Activated naive CD8-positive, alpha-beta T cell treated with anti-CD3 and anti-CD28 coated beads, Interleukin-2, amount 10 ng/mL, durations not matched to agents 7 days and 5 days (primary cell): Measurements from ENCODE around the gene SERP1. TPM values are rescaled to one million over a fixed set of nuclear protein-coding genes. Genes with fewer than 3 reads are reported as not detected.
"Not testable (repeated sequence)": the region's sequence is repeated elsewhere in the genome, so short reads cannot be mapped to it uniquely, and the experiment has no call there.

Experiments used
- ATAC-seq: fragments of 150-1000 bp; cut with Tn5 transposase; one replicate; pipeline ENCODE4 v1.10.0; 2021; ENCODE audit warnings: low read depth, moderate library complexity
- POLR2A ChIA-PET: fragments of 350-600 bp; sonication (Branson Sonifier 250); formaldehyde crosslinking; loops from one replicate; lab custom pipeline; 2021; ENCODE audit warnings: antibody characterized with exemption; lab: Charles Lee
- DNase-seq: peaks from one replicate; pipeline ENCODE4 v3.0.0; 2021
- H3K27ac Mint-ChIP-seq: one replicate; pipeline ENCODE4 v1.8.0; 2022; ENCODE audit warnings: mild to moderate bottlenecking, mixed read lengths
- H3K27me3 Mint-ChIP-seq: one replicate; pipeline ENCODE4 v1.8.0; 2022; ENCODE audit warnings: mild to moderate bottlenecking, moderate library complexity, mixed read lengths
- H3K36me3 Mint-ChIP-seq: one replicate; pipeline ENCODE4 v1.8.0; 2021; ENCODE audit warnings: mild to moderate bottlenecking, mixed read lengths
- H3K4me1 Mint-ChIP-seq: one replicate; pipeline ENCODE4 v1.8.0; 2021; ENCODE audit warnings: mixed read lengths
- H3K4me3 Mint-ChIP-seq: one replicate; pipeline ENCODE4 v1.8.0; 2022; ENCODE audit warnings: mild to moderate bottlenecking, moderate library complexity, mixed read lengths
- H3K9me3 Mint-ChIP-seq: one replicate; pipeline ENCODE4 v1.8.0; 2021; ENCODE audit warnings: mixed read lengths
- total RNA-seq, 2 experiments: library from RNA; stranded (reverse); gene quantifications; one replicate each; pipeline ENCODE4 v1.2.3, GENCODE V29; 2021

Gene SERP1
- total RNA-seq, 2 experiments from 2014 or later: 89.4 to 89.8 TPM

DNA sequence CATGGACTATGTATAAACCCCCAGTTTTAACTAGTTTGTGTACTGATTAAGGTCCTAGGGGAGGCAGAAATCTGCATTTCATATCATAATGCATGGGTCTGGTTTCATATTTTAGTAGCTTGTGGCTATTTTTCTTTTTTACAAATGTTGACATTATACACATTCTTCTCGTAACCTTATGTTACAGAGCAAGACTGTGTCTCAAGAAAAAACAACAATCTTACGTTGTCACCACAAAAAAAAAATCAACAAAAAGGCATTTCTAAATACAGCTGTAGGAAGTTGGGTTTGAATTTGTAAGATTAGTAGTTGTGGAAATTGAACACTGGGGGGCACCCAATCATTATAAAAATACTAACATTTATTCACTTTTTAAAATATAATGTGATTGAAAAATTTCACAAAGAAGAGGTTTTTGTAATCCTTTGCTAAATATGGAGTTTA lies 17.9 kb downstream of the SERP1 start:
- H3K4me1 Mint-ChIP-seq: peaks cover 4% of the 10 kb centered on the region
- POLR2A ChIA-PET: interaction anchor here (1.0 to 1.8 kb wide), 2 partner anchors 18 to 235 kb away, joined by 4 to 7 read pairs; partner anchors contain the start of genes SERP1 and SIAH2
- no peaks in the 10 kb centered on the region for H3K36me3 Mint-ChIP-seq
- no peaks in the 10 kb centered on the region for H3K9me3 Mint-ChIP-seq
- H3K27ac Mint-ChIP-seq: no peak overlapping the region
- peaks cover 4% of the 10 kb centered on the region for H3K27me3 Mint-ChIP-seq
- H3K4me3 Mint-ChIP-seq: no peak overlapping the region
- DNase-seq (no peak), ATAC-seq (no peak)

DNA sequence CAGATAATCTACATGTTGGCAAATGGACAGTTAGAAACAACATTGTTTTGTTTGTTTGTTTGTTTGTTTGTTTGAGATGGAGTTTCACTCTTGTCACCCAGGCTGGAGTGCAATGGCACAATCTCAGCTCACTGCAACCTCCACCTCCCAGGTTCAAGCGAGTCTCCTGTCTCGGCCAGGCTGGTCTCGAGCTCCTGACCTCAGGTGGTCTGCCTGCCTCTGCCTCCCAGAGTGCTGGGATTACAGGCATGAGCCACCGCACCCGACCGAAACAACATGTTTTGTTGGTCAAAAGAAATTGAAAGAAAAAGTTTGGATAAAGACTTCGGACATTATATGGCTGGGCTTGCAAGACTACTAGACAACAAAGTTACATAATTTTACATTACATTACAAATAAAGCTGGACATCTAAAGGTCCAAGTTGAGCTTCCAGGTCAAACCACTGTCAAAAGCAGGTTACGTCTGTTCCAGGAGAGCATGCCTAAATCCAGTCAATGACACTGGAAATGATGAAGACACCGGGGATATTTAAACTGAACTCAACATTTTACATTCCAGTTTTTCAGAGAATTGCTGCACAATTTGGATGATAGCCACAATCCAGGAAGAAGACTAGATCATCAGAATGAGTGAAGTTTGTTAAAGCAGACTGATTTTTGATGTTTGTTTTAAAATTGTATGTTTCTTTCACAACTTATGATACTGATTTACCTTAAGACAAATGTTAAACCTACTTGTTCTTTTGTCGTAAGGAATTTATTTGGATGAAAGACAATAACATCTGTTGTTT lies 18.6 kb downstream of the SERP1 start:
- Mint-ChIP-seq H3K27me3 (peaks cover 4% of the 10 kb centered on the region), H3K9me3 (no peaks in the 10 kb centered on the region), H3K27ac (no peak overlapping the region), H3K4me1 (peaks cover 4% of the 10 kb centered on the region), H3K36me3 (no peaks in the 10 kb centered on the region), H3K4me3 (no peak overlapping the region)
- ATAC-seq: no peak
- POLR2A ChIA-PET: interaction anchor here (1.0 to 1.8 kb wide), 2 partner anchors 18 to 236 kb away, joined by 4 to 7 read pairs; partner anchors contain the start of genes SERP1 and SIAH2
- no peak for DNase-seq

GRCh38 chr3:150523538-150523937 lies 22.8 kb downstream of the SERP1 start:
- DNase-seq: no peak
- Mint-ChIP-seq H3K27me3 (peaks cover 4% of the 10 kb centered on the region), H3K27ac (no peak overlapping the region), H3K4me3 (no peak overlapping the region), H3K4me1 (no peaks in the 10 kb centered on the region), H3K36me3 (no peaks in the 10 kb centered on the region), H3K9me3 (no peaks in the 10 kb centered on the region)
- no peak for ATAC-seq
- POLR2A ChIA-PET: no interaction called here

GRCh38 chr3:150521463-150521862 lies 24.8 kb downstream of the SERP1 start:
- H3K36me3 Mint-ChIP-seq: no peaks in the 10 kb centered on the region
- no peak overlapping the region for H3K4me3 Mint-ChIP-seq
- ATAC-seq (no peak), DNase-seq (no peak)
- peaks cover 3% of the 10 kb centered on the region for H3K9me3 Mint-ChIP-seq
- no peaks in the 10 kb centered on the region for H3K4me1 Mint-ChIP-seq
- H3K27ac Mint-ChIP-seq: no peak overlapping the region
- peaks cover 6% of the 10 kb centered on the region for H3K27me3 Mint-ChIP-seq
- POLR2A ChIA-PET: no interaction called here

DNA sequence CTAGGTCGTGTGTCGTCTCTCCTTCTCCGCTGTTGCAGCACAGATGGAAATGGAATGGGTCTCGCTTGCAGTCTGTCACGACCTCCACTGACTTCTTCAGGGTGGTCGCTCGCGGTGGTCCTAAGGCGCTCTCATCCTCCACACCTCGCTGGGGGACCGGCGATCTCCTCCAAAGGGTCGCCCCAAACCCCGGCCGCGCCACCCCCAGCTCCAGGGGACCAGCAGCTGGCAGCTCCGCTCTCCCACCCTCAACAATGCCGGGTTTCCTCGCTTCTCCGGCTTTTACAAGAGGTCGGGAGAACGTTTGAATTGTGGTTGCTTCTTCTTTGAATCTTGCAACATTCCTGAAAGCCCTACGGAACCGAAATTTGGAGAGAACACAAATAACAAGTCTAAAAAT lies 25.9 kb downstream of the SERP1 start:
- H3K27me3 Mint-ChIP-seq: peaks cover 2% of the 10 kb centered on the region
- peaks cover 5% of the 10 kb centered on the region for H3K9me3 Mint-ChIP-seq
- no peak for ATAC-seq
- H3K27ac Mint-ChIP-seq: no peak overlapping the region
- no peaks in the 10 kb centered on the region for H3K4me1 Mint-ChIP-seq
- no peaks in the 10 kb centered on the region for H3K36me3 Mint-ChIP-seq
- POLR2A ChIA-PET: no interaction called here
- H3K4me3 Mint-ChIP-seq: no peak overlapping the region
- DNase-seq: no peak

DNA sequence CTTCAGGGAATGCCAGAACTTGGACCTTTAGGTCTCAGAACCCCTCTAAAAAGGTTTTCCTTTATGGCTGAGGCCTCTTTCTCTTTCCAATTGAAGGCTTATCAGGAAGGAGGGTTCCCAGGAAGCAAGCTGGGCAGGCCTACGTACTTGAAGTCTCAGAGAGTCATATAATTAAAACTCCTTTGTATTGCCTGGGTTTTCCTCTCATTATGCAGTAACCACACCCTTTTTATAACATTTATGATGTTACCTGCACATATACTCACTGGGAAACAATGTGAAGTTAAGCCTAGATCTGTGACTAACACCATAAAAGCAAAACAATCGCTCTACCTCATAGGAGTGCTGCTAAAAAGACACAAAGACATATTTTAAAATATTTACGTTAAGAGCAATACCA lies 27.3 kb downstream of the SERP1 start:
- H3K27me3 Mint-ChIP-seq: peaks cover 2% of the 10 kb centered on the region
- ATAC-seq: no peak
- POLR2A ChIA-PET: no interaction called here
- no peaks in the 10 kb centered on the region for H3K4me1 Mint-ChIP-seq
- H3K4me3 Mint-ChIP-seq: no peak overlapping the region
- H3K27ac Mint-ChIP-seq: no peak overlapping the region
- no peak for DNase-seq
- no peaks in the 10 kb centered on the region for H3K36me3 Mint-ChIP-seq
- H3K9me3 Mint-ChIP-seq: peaks cover 6% of the 10 kb centered on the region

- Mint-ChIP-seq H3K27ac (no peak overlapping the region), H3K36me3 (no peaks in the 10 kb centered on the region), H3K27me3 (peaks cover 8% of the 10 kb centered on the region), H3K4me3 (no peak overlapping the region), H3K4me1 (no peaks in the 10 kb centered on the region), H3K9me3 (peaks cover 6% of the 10 kb centered on the region)
- DNase-seq: no peak
- POLR2A ChIA-PET: no interaction called here
- no peak for ATAC-seq
Observed at GRCh38 chr3:150515210-150515609, 31.1 kb downstream of the SERP1 start.

DNA sequence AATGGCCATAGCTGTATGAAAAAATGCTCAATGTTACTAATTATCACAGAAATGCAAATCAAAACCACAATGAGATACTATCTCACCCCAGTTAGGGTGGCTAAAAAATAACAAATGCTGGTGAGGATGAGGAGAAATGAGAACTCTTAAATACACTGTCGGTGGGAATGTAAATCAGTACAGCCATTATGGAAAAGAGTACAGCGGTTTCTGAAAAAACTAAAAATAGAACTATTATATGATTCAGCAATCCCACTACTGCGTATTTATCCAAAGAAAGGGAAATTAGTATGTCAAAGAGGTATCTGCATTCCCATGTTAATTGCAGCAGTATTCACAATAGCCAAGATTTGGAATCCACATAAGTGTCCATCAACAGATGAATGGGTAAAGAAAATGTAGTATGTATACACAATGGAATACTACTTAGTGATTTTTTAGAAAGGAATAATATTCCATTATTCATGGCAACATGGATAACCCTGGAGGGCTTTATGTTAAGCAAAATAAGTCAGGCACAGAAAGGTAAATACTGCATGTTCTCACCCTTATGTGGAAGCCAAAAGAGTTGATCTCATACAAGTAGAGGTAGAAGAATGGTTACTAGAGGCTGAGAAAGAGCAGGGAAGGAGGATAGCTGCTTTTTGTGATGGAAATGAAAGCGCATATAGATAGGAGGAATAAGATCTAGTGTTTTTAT lies 35.0 kb downstream of the SERP1 start:
- DNase-seq: no peak
- Mint-ChIP-seq H3K36me3 (no peaks in the 10 kb centered on the region), H3K4me1 (no peaks in the 10 kb centered on the region), H3K9me3 (peaks cover 9% of the 10 kb centered on the region), H3K27me3 (peaks cover 17% of the 10 kb centered on the region), H3K4me3 (no peak overlapping the region), H3K27ac (no peak overlapping the region)
- no peak for ATAC-seq
- POLR2A ChIA-PET: no interaction called here

- H3K27ac Mint-ChIP-seq: no peak overlapping the region
- no peaks in the 10 kb centered on the region for H3K36me3 Mint-ChIP-seq
- no peak for DNase-seq
- H3K4me1 Mint-ChIP-seq: no peaks in the 10 kb centered on the region
- H3K4me3 Mint-ChIP-seq: no peak overlapping the region
- POLR2A ChIA-PET: no interaction called here
- H3K9me3 Mint-ChIP-seq: peaks cover 6% of the 10 kb centered on the region
- H3K27me3 Mint-ChIP-seq: peaks cover 17% of the 10 kb centered on the region
- ATAC-seq: no peak
Observed at GRCh38 chr3:150509780-150510179, 36.5 kb downstream of the SERP1 start.

DNA sequence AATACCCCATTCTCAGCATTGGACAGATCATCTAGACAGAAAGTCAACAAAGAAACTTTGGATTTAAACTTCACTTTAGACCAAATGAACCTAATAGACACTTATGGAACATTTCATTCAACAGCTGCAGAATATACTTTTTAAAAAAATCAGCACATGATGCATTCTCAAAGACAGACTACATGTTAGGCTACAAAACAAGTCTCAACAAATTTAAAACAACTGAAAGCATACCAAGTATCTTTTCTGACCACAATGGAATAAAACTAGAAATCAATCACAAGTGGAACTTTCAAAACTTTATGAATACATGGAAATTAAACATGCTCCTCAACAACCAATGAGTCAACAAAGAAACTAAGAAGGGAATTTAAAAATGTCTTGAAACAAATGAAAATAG lies 37.9 kb downstream of the SERP1 start:
- Mint-ChIP-seq H3K27me3 (peaks cover 14% of the 10 kb centered on the region), H3K27ac (no peak overlapping the region), H3K9me3 (peaks cover 6% of the 10 kb centered on the region), H3K4me1 (no peaks in the 10 kb centered on the region), H3K36me3 (no peaks in the 10 kb centered on the region), H3K4me3 (no peak overlapping the region)
- POLR2A ChIA-PET: no interaction called here
- ATAC-seq (no peak), DNase-seq (no peak)

DNA sequence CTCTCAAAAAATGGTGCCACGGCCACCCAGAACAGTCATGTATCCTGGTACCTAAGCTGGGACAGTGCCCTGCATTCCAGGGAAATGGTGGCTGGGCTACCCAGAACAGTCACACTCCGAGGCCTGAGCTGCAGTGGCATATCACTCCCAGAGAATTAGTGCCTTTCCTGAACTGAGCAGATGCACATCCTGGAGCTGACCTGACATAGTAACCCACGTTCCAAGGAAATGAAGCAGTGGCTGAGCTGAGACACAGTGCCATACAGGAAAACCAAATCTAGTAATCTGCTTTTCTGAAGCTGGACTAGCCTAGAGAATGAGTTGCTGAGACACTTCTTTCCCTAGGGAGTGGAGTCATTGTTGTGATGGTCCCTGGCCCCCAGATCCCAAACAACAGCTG lies 41.8 kb downstream of the SERP1 start:
- Mint-ChIP-seq H3K4me1 (no peaks in the 10 kb centered on the region), H3K36me3 (peaks cover 5% of the 10 kb centered on the region), H3K27me3 (peaks cover 7% of the 10 kb centered on the region), H3K4me3 (no peak overlapping the region), H3K27ac (no peak overlapping the region), H3K9me3 (peaks cover 12% of the 10 kb centered on the region)
- no peak for DNase-seq
- POLR2A ChIA-PET: no interaction called here
- ATAC-seq: no peak

GRCh38 chr3:150503402-150504099 lies 42.7 kb downstream of the SERP1 start:
- H3K27ac Mint-ChIP-seq: no peak overlapping the region
- no peak for ATAC-seq
- H3K4me3 Mint-ChIP-seq: no peak overlapping the region
- H3K36me3 Mint-ChIP-seq: peaks cover 5% of the 10 kb centered on the region
- no peak for DNase-seq
- POLR2A ChIA-PET: no interaction called here
- H3K27me3 Mint-ChIP-seq: peaks cover 4% of the 10 kb centered on the region
- H3K9me3 Mint-ChIP-seq: peaks cover 12% of the 10 kb centered on the region
- H3K4me1 Mint-ChIP-seq: no peaks in the 10 kb centered on the region

GRCh38 chr3:150500960-150501359 lies 45.3 kb downstream of the SERP1 start:
- H3K9me3 Mint-ChIP-seq, H3K27me3 Mint-ChIP-seq, DNase-seq, H3K36me3 Mint-ChIP-seq, H3K27ac Mint-ChIP-seq, POLR2A ChIA-PET, ATAC-seq, H3K4me1 Mint-ChIP-seq, H3K4me3 Mint-ChIP-seq: not testable (repeated sequence)
